Right renal pelvis (tissue), 4 donors: ENCODE measurements around the gene C19orf33. TPM values are rescaled to one million over a fixed set of nuclear protein-coding genes. Genes with fewer than 3 reads are reported as not detected.
"Not testable (repeated sequence)": the region's sequence is repeated elsewhere in the genome, so short reads cannot be mapped to it uniquely, and the experiment has no call there.

Experiments used
- DNase-seq, 4 donors: peaks; one replicate each; pipeline ENCODE4 v3.0.0-alpha.2; 2013; ENCODE audit warnings: low read depth in 4 of 4, low spot score in 3 of 4, missing footprints in 1 of 4
- polyA plus RNA-seq, 4 donors: library from polyadenylated mRNA; unstranded; fragments of 120-200 nt; gene quantifications; one replicate each; pipeline ENCODE4 v1.2.1, GENCODE V29; 2013; ENCODE audit not compliant: insufficient read length in 4 of 4

C19orf33 gene
- polyA plus RNA-seq, 4 donors: 6.1 to 10.1 (median 8.8) TPM

DNA sequence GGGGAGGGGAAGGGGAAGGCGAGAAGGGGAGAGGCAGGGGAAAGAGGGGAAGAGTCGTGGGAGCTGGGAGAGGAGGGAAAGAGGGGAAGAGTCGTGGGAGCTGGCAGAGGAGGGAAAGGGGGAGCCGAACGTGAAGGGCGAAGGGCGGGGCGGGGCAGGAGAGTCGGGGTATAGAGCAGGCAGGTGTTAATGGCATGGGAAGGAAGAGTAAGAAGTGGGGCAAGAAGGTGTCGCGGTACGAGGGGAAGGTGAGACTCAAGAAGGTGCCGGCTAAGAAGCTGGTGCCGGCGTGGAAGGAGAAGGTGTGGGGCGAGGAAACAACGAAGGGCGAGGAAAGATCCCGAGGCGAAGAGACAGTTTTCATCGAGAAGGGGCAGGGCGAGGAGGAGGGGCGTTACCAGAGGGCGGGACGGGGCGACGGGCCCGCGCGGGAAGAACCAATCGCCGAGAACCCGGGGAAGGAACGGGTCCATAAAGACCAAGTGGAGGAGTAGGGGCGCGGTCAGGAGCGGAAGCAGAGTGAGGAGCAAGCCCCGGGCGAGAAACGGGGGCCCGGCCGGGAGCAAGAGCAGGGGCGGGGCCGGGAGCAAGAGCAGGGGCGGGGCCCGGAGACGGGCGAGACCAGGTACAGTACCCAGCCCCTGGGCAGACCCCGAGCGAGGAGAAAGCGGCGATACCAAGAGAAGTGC, 32.0 kb downstream of the C19orf33 start:
- DNase-seq: peak; percentile 76 to 84 (median 84)

DNA sequence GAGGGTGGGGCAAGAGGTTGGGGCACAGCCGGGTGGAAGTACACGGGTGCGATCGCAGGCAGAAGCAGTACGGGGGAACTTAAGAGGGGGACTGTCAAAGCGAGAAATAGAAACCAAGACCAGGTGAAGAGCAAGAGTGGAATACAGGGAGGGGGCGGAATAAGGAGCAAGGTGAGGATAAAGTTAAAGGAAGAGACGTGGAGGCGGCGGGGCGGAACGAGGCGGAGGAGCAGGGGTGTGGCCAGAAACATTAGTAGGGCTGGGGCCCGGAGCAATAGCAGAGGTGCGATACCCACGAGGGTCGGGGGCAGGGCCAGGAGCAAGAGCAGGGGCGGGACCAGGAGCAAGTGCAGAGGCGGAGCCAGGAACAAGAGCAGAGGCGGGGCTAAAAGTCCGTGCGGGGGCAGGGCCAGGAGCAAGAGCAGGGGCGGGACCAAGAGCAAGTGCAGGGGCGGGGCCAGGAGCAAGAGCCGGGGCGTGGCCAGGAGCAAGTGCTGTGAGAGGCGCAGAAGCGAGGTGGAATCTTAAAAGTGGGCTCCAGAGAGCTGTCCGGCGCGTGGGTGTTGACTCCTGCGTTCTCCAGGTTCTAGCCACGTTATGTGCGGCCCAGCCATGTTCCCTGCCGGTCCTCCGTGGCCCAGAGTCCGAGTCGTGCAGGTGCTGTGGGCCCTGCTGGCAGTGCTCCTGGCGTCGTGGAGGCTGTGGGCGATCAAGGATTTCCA, 32.7 kb downstream of the C19orf33 start:
- peak; percentile 76 to 84 (median 80) for DNase-seq

DNA sequence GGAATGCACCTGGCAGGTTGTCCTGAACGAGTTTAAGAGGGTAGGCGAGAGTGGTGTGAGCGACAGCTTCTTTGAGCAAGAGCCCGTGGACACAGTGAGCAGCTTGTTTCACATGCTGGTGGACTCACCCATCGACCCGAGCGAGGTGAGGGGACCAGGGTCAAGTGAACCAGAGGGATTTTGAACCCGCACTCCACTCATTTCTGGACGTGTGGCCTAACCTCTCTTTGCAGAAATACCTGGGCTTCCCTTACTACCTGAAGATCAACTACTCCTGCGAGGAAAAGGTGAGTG, 33.3 kb downstream of the C19orf33 start:
- DNase-seq: no peak

DNA sequence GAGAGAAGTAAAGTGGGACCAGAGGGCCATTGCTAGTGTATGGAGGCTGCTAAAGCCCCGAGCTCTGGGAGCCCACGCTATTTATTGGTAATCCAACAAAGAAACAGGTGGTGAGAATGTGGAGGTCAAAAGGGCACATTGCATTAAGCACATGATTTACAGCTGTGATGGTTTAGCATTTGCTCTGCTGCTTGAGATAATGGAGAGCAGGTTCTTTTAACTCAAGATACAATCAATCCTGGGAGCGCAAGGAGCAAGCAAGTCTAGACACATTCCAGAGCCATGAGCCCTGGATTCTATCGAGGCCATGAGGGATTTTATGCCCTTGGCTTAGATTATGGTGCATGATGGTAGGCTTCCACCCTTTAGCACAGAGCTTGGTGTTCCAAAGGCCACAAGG, 35.0 kb downstream of the C19orf33 start:
- DNase-seq: not testable (repeated sequence)

DNA sequence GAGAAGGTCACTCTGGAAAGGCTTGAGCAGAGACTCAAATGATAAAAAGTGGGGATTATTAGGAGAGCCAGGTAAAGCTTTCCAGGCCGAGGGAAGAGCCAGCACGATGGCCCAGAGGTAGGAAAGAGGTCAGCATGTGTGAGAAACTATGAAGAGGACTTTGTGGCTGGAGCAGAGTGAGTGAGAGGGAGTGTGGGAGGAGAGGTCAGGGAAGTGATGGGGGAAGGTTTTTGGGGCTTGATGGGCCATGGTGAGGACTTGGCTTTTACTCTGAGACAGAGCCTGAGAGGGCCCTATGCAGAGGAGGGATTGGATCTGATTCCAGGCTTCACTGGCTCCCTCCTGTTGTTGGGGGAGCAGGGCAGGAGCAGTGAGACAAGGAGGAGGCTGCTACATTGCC, 36.9 kb downstream of the C19orf33 start:
- DNase-seq: no peak

DNA sequence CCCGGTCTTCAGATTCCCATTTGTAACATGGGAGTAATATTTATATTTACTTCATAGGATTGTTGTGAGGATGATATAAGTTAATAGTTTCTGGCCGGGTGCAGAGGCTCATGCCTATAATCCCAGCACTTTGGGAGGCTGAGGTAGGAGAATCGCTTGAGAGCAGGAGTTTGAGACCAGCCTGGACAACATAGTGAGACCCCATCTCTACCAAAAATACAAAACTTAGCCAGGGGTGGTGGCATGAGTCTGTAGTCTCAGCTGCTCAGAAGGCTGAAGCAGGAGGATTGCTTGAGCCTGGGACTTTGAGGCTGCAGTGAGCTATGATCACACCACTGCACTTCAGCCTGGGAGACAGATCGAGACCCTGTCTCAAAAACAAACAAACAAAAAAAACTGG, 42.8 kb downstream of the C19orf33 start:
- no peak for DNase-seq

DNA sequence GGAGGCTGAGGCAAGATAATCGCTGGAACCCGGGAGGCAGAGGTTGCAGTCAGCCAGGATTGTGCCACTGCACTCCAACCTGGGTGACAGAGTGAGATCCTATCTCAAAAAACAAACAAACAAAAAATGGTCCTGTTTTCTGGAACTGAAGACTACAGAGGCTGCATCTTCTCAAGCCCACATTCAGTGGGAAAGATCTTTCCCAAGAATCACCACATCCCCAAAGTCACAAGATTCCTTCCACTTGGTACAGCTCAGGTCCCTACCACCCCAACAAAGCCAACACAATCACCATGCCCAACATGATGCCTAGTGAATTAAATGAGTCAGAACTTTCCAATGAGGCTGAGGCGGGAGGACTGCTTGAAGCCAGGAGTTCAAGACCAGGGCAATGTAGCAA, 46.8 kb downstream of the C19orf33 start:
- DNase-seq: no peak

DNA sequence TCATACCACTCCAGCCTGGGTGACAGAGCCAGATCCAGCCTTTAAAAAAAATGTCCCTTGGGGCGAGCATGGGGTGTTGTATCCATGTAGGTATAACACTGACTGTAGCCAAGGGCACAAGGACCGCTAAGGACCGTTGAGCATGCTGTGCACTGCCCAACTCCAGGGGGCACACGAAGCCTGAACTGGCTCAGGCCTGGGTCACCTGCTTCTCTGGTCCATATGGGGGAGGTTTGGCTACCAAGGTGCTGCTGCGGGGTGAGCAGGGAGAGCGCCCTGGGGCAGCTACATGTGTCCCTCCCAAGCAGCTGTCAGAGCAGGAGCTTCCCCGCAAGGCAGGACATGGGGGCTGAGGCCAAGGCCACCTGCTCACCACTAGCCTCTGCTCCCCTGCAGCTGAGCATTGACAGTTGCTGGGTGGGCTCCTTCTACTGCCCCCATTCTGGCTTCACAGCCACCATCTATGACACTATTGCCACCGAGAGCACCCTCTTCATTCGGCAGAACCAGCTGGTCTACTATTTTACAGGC, 47.9 kb downstream of the C19orf33 start:
- DNase-seq: no peak

DNA sequence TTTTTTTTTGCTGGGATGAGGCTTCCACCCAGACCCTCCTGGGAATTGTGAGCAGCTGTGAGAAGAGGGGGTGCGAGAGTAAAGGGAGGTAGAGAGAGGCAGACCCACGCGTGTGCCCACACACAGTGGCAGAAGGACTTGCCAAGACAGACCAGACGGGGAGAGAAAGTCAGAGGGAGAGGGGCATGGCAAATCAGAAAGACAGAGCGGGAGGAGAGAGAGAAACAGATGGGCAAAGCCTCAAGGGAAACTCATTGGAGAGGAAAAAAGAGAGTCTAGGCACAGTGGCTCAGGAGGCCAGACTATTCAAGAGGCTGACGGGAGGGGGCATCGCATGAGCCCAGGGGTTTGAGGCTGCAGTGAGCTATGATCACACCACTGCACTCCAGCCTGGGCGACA, 48.6 kb downstream of the C19orf33 start:
- no peak for DNase-seq

Other genes starting within 250 kb of the C19orf33 start
- gene DPF1, start 80.0 kb upstream of the C19orf33 start, polyA plus RNA-seq: 1 to 10 TPM in 3 of 4 donors, under 1 TPM in 1; 0.70 to 2.1 (median 1.5) TPM
- gene PPP1R14A, start 47.9 kb upstream of the C19orf33 start, polyA plus RNA-seq: 1 to 10 TPM; 6.0 to 9.7 (median 7.6) TPM
- gene SPINT2, start 39.7 kb upstream of the C19orf33 start, polyA plus RNA-seq: 100 to 1,000 TPM; 323 to 411 (median 331) TPM
- gene YIF1B, start 11.7 kb downstream of the C19orf33 start, polyA plus RNA-seq: 10 to 100 TPM; 30.8 to 42.5 (median 33.5) TPM
- 1 to 10 TPM; 3.1 to 4.2 (median 3.3) TPM for gene KCNK6, start 15.6 kb downstream of the C19orf33 start, polyA plus RNA-seq
- gene CATSPERG, start 31.6 kb downstream of the C19orf33 start, polyA plus RNA-seq: 1 to 10 TPM; 5.0 to 6.3 (median 5.9) TPM
- gene PSMD8, start 70.3 kb downstream of the C19orf33 start, polyA plus RNA-seq: 100 to 1,000 TPM; 166 to 194 (median 169) TPM
- gene GGN, start 83.8 kb downstream of the C19orf33 start, polyA plus RNA-seq: 1 to 10 TPM in 1 of 4 donors, under 1 TPM in 3; 0.51 to 1.0 (median 0.63) TPM
- gene SPRED3, start 84.4 kb downstream of the C19orf33 start, polyA plus RNA-seq: 1 to 10 TPM in 2 of 4 donors, under 1 TPM in 2; 0.90 to 1.1 (median 1.0) TPM
- gene FAM98C, start 98.8 kb downstream of the C19orf33 start, polyA plus RNA-seq: 10 to 100 TPM; 13.2 to 18.0 (median 13.9) TPM
- 1 to 10 TPM in 1 of 4 donors, under 1 TPM in 3; 0.53 to 1.3 (median 0.84) TPM for gene RASGRP4, start 122.0 kb downstream of the C19orf33 start, polyA plus RNA-seq
- 1 to 10 TPM; 4.5 to 5.0 (median 4.8) TPM for gene RYR1, start 129.4 kb downstream of the C19orf33 start, polyA plus RNA-seq